WTC11 (cell line): ENCODE measurements around the gene COL16A1. TPM values are rescaled to one million over a fixed set of nuclear protein-coding genes. Genes with fewer than 3 reads are reported as not detected.

Source experiments
- ATAC-seq: fragments of 200-7000 bp; cut with Tn5 transposase; 2 replicates; pipeline ENCODE4 v1.10.0; 2021; ENCODE audit warnings: mild to moderate bottlenecking, moderate library complexity
- CTCF ChIA-PET: fragments of 300-600 bp; sonication (Branson Sonifier 250); formaldehyde crosslinking; loops from one replicate; lab custom pipeline; 2021; ENCODE audit warnings: antibody characterized with exemption; lab: Charles Lee
- POLR2A ChIA-PET: fragments of 350-600 bp; sonication (Branson Sonifier 250); formaldehyde crosslinking; loops from one replicate; lab custom pipeline; 2021; ENCODE audit warnings: antibody characterized with exemption; lab: Charles Lee
- DNase-seq: peaks from one replicate; pipeline ENCODE4 v3.0.0; 2021; ENCODE audit warnings: low spot score
- H3K27ac Mint-ChIP-seq: 2 replicates; pipeline ENCODE4 v1.8.0; 2021; ENCODE audit warnings: mixed read lengths
- H3K27me3 Mint-ChIP-seq: 2 replicates; pipeline ENCODE4 v1.8.0; 2021; ENCODE audit warnings: low read depth, mild to moderate bottlenecking, moderate library complexity, mixed read lengths
- H3K36me3 Mint-ChIP-seq: 2 replicates; pipeline ENCODE4 v1.8.0; 2021; ENCODE audit warnings: mixed read lengths
- H3K4me1 Mint-ChIP-seq: 2 replicates; pipeline ENCODE4 v1.8.0; 2022; ENCODE audit warnings: mixed read lengths
- H3K4me3 Mint-ChIP-seq: 2 replicates; pipeline ENCODE4 v1.8.0; 2021; ENCODE audit warnings: mild to moderate bottlenecking, moderate library complexity, mixed read lengths
- H3K9me3 Mint-ChIP-seq: 2 replicates; pipeline ENCODE4 v1.8.0; 2021; ENCODE audit warnings: mixed read lengths
- CBFB ChIP-seq: sonication (generic); formaldehyde crosslinking; IDR thresholded peaks from 2 replicates; pipeline ENCODE4 v1.8.1; 2022; ENCODE audit warnings: mild to moderate bottlenecking, low read depth, missing genetic modification reagents
- E2F1 ChIP-seq: sonication (generic); formaldehyde crosslinking; IDR thresholded peaks from 2 replicates; pipeline ENCODE4 v1.8.0; 2022; ENCODE audit warnings: mild to moderate bottlenecking, missing genetic modification reagents
- E2F4 ChIP-seq: sonication (generic); formaldehyde crosslinking; IDR thresholded peaks from 2 replicates; pipeline ENCODE4 v1.8.1; 2022; ENCODE audit warnings: low read depth, mild to moderate bottlenecking, moderate library complexity, missing genetic modification reagents, borderline replicate concordance
- EMX1 ChIP-seq: fragments of 250-450 bp; sonication (Bioruptor Pico); IDR thresholded peaks from 2 replicates; pipeline ENCODE4 v1.8.0; 2021; ENCODE audit warnings: mild to moderate bottlenecking
- ESRRA ChIP-seq: sonication (generic); formaldehyde crosslinking; IDR thresholded peaks from 2 replicates; pipeline ENCODE4 v1.8.1; 2022; ENCODE audit warnings: mild to moderate bottlenecking, missing genetic modification reagents, borderline replicate concordance
- ETV6 ChIP-seq: sonication (generic); formaldehyde crosslinking; IDR thresholded peaks from 2 replicates; pipeline ENCODE4 v1.8.1; 2022; ENCODE audit warnings: mild to moderate bottlenecking, missing genetic modification reagents
- FOXJ3 ChIP-seq: sonication (generic); formaldehyde crosslinking; IDR thresholded peaks from 2 replicates; pipeline ENCODE4 v1.9.0; 2021; ENCODE audit warnings: missing genetic modification reagents, mild to moderate bottlenecking, borderline replicate concordance
- IRF2 ChIP-seq: sonication (generic); formaldehyde crosslinking; IDR thresholded peaks from 2 replicates; pipeline ENCODE4 v1.8.0; 2022; ENCODE audit warnings: low read depth, missing genetic modification reagents, borderline replicate concordance
- MAX ChIP-seq: sonication (generic); formaldehyde crosslinking; IDR thresholded peaks from 2 replicates; pipeline ENCODE4 v1.8.0; 2022; ENCODE audit warnings: mild to moderate bottlenecking, missing genetic modification reagents
- MYBL2 ChIP-seq: sonication (generic); formaldehyde crosslinking; IDR thresholded peaks from 2 replicates; pipeline ENCODE4 v1.8.1; 2023; ENCODE audit warnings: mild to moderate bottlenecking, moderate library complexity, missing genetic modification reagents
- NFE2L1 ChIP-seq: sonication (generic); formaldehyde crosslinking; IDR thresholded peaks from 2 replicates; pipeline ENCODE4 v1.8.1; 2023; ENCODE audit warnings: missing genetic modification reagents
- TCF7 ChIP-seq: sonication (generic); formaldehyde crosslinking; IDR thresholded peaks from 2 replicates; pipeline ENCODE4 v1.8.0; 2022; ENCODE audit warnings: mild to moderate bottlenecking, low read depth, missing genetic modification reagents, moderate library complexity
- ZNF121 ChIP-seq: sonication (generic); formaldehyde crosslinking; IDR thresholded peaks from 2 replicates; pipeline ENCODE4 v1.8.0; 2023; ENCODE audit warnings: missing genetic modification reagents
- ZNF232 ChIP-seq: sonication (generic); formaldehyde crosslinking; IDR thresholded peaks from 2 replicates; pipeline ENCODE4 v1.8.0; 2022; ENCODE audit warnings: mild to moderate bottlenecking, missing genetic modification reagents
- ZNF263 ChIP-seq: sonication (generic); formaldehyde crosslinking; IDR thresholded peaks from 2 replicates; pipeline ENCODE4 v1.8.1; 2022; ENCODE audit warnings: low read depth, mild to moderate bottlenecking, moderate library complexity, missing genetic modification reagents
- total RNA-seq: library from RNA; stranded (reverse); gene quantifications from 3 replicates; pipeline ENCODE4 v1.2.3, GENCODE V29; 2021
- TF ChIP-seq, protein P1 (sequence below): fragments of 250-450 bp; sonication (Bioruptor Pico); conservative IDR thresholded peaks from 2 replicates; pipeline ENCODE4 v1.9.0; 2021; ENCODE audit warnings: mild to moderate bottlenecking
- TF ChIP-seq, protein P2 (sequence below): fragments of 250-450 bp; sonication (Bioruptor Pico); IDR thresholded peaks from 2 replicates; pipeline ENCODE4 v1.9.0; 2021; ENCODE audit warnings: moderate library complexity, mild to moderate bottlenecking, inconsistent platforms, borderline replicate concordance
- TF ChIP-seq, protein P3 (sequence below): sonication (generic); formaldehyde crosslinking; IDR thresholded peaks from 2 replicates; pipeline ENCODE4 v1.8.1; 2022; ENCODE audit warnings: low read depth, missing genetic modification reagents, borderline replicate concordance

COL16A1 gene
- total RNA-seq, 1 experiment from 2014 or later = 8.8 TPM

- no peak for TF ChIP-seq E2F4 (CRISPR knock-in tag)
- TF ChIP-seq, protein P1, sequence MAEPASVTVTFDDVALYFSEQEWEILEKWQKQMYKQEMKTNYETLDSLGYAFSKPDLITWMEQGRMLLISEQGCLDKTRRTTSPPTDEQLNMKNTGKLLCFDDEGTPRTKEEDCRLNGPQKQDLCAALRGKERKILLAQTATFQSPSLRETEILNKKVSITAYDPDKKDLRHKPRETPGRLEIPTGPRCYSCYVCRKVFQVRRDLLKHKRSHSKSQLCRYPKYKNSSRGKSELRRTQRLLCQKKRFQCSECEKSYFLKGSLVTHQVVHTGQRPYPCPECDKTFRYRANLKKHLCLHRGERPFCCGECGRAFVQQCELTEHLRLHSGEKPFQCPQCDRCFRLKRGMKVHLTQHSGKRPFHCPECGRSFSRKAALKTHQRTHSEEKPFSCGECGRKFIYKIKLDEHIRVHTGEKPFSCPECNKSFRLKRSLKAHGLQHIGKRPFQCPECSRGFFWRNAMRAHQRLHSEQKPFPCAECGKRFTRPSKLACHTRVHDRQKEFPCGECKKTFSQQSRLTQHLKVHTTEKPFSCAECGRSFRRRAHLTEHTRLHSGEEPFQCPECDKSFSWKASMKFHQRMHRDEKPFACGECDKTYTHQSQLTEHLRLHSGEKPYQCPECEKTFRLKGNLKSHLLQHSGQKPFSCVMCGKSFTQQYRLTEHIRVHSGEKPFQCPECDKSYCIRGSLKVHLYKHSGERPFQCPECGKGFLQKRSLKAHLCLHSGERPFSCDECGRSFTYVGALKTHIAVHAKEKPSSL (CRISPR knock-in tag) = no peak
- TF ChIP-seq ETV6 = no peak
- TF ChIP-seq ZNF121 (CRISPR knock-in tag) = no peak
These were observed 14.0 kb downstream of the COL16A1 start (continued) for GRCh38 chr1:31689854-31690253.

GRCh38 chr1:31689379-31689778 is 14.4 kb downstream of the COL16A1 start:
- DNase-seq (no peak), ATAC-seq (peak; percentile 29)
- peaks cover 2% of the 10 kb centered on the region; the same call in 1 of the 2 replicates for H3K4me1 Mint-ChIP-seq
- no peak overlapping the region for H3K27ac Mint-ChIP-seq
- POLR2A ChIA-PET = interaction anchor here (0.6 kb wide), 1 partner anchor 418 kb away, joined by 3 read pairs; the partner anchor contains the start of gene KPNA6
- H3K36me3 Mint-ChIP-seq = no peaks in the 10 kb centered on the region
- CTCF ChIA-PET = interaction anchor here (0.6 to 2.0 kb wide), 7 partner anchors 10 to 274 kb away, joined by 3 to 9 read pairs (median 4); partner anchors contain the start of gene COL16A1
- H3K27me3 Mint-ChIP-seq = no peaks in the 10 kb centered on the region
- H3K9me3 Mint-ChIP-seq = no peaks in the 10 kb centered on the region
- H3K4me3 Mint-ChIP-seq = no peak overlapping the region
- TF ChIP-seq ZNF232 = no peak
- TF ChIP-seq MYBL2 = no peak
- no peak for TF ChIP-seq ZNF263 (CRISPR knock-in tag)
- TF ChIP-seq FOXJ3 (CRISPR knock-in tag) = no peak
- TF ChIP-seq EMX1 (CRISPR knock-in tag) = no peak
- TF ChIP-seq ESRRA (CRISPR knock-in tag) = no peak
- TF ChIP-seq IRF2 (CRISPR knock-in tag) = no peak
- TF ChIP-seq, protein P2, sequence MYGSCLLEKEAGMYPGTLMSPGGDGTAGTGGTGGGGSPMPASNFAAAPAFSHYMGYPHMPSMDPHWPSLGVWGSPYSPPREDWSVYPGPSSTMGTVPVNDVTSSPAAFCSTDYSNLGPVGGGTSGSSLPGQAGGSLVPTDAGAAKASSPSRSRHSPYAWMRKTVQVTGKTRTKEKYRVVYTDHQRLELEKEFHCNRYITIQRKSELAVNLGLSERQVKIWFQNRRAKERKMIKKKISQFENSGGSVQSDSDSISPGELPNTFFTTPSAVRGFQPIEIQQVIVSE (CRISPR knock-in tag) = no peak
- TF ChIP-seq MAX (CRISPR knock-in tag) = no peak

- no peaks in the 10 kb centered on the region for H3K9me3 Mint-ChIP-seq
- ChIA-PET CTCF (interaction anchor here (0.6 to 2.0 kb wide), 7 partner anchors 9 to 275 kb away, joined by 3 to 9 read pairs (median 3); partner anchors contain the start of gene COL16A1), POLR2A (no interaction called here)
- no peaks in the 10 kb centered on the region for H3K36me3 Mint-ChIP-seq
- no peak overlapping the region for H3K4me3 Mint-ChIP-seq
- no peak for TF ChIP-seq CBFB (CRISPR knock-in tag)
- TF ChIP-seq TCF7 (CRISPR knock-in tag) = no peak
- no peak for TF ChIP-seq E2F1 (CRISPR knock-in tag)
- TF ChIP-seq MAX (CRISPR knock-in tag) = no peak
- no peak for TF ChIP-seq ETV6
- TF ChIP-seq, protein P3, sequence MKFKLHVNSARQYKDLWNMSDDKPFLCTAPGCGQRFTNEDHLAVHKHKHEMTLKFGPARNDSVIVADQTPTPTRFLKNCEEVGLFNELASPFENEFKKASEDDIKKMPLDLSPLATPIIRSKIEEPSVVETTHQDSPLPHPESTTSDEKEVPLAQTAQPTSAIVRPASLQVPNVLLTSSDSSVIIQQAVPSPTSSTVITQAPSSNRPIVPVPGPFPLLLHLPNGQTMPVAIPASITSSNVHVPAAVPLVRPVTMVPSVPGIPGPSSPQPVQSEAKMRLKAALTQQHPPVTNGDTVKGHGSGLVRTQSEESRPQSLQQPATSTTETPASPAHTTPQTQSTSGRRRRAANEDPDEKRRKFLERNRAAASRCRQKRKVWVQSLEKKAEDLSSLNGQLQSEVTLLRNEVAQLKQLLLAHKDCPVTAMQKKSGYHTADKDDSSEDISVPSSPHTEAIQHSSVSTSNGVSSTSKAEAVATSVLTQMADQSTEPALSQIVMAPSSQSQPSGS (CRISPR knock-in tag) = no peak
- no peak for TF ChIP-seq NFE2L1 (CRISPR knock-in tag)
- ATAC-seq = no peak
- DNase-seq = no peak
- peaks cover 2% of the 10 kb centered on the region; the same call in 1 of the 2 replicates for H3K4me1 Mint-ChIP-seq
- H3K27ac Mint-ChIP-seq = peak overlapping the region; percentile 46
- H3K27me3 Mint-ChIP-seq = no peaks in the 10 kb centered on the region; the same call in 1 of the 2 replicates
These were observed 15.4 kb downstream of the COL16A1 start for GRCh38 chr1:31688233-31688918.
